HG02870 (cell line): ENCODE measurements around the gene CNOT6.

ENCODE experiments used
- ATAC-seq: cut with Tn5 transposase; IDR thresholded peaks from one replicate; pipeline ENCODE4 v1.9.1; 2021; ENCODE audit warnings: mild to moderate bottlenecking, moderate library complexity; ENCODE audit not compliant: unreplicated experiment

The CNOT6 gene

DNA sequence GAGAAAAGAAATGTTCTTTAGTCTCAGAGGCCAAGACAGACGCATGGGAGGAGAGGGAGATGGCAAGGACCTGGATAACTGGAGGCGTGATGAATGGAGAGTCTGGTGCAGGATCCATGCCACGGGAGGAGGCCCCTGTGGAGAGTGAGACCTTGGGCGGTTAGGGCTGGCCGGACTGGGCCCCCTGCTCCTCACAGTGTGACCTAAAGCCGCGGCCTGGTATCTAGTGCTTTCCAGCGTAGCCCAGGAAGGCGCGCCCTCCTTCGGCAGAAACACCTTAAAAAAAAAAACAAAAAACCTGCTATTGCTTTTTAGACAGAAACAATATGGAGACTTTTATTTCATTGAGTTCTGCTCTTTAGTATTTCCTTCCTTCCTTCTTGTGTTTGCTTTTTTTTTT is 64.1 kb downstream of the CNOT6 start:
- no peak for ATAC-seq

DNA sequence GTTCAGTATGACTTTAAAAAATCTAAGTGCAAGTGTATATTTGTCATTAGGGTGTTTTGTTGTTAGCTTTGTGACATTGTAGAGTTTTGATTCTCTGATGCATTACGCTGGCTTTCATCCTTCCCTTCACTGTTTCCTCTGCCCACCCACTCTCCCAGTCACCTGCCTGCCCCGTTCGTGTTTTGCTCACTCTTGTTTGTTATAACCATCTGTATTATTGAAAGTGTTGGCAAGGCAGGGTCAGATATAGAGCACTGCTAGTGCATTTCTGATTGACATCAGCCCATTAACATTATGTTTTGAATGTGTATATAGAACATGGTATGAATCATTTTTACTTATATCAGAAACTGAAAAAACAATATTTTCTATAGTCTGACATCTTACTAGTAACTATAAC is 69.8 kb downstream of the CNOT6 start:
- no peak for ATAC-seq

DNA sequence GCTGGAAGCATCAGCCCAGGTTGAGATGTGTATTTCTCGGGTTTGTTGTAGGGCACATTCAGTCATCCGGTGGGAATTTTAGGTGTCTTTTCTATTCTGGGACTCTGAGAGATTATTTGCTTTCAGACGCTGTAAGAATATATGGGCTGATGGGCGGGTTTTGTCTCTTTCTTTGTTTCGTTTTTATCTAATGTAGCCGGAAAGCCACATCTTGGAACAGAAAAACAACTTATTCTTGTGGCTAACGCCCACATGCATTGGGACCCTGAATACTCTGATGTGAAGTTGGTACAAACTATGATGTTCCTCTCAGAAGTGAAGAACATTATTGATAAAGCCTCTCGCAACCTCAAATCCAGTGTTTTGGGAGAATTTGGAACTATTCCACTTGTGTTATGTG is 74.7 kb downstream of the CNOT6 start:
- ATAC-seq: no peak

DNA sequence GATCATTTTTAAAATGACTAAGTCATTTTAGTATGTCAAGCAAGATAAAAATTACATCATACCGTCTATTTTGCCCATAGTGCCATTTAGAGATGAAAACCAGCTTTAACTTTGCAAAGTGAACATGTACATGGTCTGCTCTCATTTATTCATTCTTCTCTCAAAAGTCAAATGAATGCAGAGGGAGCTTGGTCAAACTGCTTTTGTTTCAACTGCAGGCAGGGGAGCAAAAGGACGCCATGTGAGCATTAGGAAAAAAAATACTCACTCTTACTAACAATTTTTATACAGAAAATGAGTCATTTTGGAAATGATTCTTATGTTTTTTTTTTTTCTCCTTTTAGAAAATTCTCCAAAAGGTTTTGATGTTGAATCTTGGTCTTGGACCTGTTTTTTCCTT is 81.4 kb downstream of the CNOT6 start:
- ATAC-seq: no peak

DNA sequence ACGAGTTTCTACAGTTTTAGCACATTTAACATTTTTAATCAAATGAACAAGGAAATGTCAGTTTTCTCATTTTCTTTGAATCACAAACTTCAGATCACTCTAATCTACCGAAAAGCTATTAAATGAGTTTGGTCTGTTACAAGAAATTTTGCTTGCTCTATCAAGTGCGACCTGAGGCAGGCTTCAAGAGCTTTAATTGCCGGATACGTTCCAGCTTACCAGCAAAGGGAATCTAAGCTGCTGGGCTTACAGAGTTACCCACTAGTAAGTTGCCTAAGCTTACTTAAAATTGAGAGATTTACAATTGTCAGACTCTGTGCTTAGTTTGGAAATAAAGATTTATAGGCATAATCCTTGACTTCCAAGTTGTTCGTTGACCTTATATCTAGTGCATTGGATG is 86.5 kb downstream of the CNOT6 start:
- ATAC-seq: no peak

DNA sequence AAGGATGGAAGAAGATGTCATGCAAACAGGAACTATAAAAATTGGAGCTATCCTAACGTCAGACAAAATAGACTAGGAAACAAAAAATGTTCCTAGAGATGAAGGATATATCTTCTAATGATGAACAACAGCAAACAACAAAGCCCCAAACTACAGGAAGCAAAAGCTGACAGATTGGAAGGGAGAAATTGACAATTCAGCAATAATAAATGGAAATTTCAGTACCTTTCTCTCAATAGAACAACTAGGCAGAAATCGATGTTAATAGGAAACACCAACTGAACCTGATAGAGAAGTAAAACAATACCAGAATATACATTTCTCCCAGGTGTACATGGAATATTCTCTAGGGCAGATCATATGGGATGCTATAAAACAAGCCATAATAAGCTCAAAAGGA is 89.6 kb downstream of the CNOT6 start:
- no peak for ATAC-seq

DNA sequence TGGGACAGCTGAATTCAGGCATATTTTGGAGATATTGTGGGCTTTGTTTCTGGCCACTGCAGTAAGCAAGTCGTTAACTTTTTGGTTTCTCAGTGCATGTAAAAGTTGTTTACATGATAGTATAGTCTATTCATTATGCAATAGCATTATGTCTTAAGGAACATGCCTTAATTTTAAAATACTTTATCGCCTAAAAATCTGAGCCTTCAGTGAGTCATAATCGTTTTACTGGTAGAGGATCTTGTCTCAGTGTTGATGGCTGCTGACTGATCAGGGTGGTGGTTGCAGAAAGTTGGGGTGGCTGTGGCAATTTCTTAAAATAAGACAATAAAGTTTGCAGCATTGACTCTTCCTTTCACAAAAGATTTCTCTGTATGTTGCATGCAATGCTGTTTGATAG is 92.0 kb downstream of the CNOT6 start:
- no peak for ATAC-seq

DNA sequence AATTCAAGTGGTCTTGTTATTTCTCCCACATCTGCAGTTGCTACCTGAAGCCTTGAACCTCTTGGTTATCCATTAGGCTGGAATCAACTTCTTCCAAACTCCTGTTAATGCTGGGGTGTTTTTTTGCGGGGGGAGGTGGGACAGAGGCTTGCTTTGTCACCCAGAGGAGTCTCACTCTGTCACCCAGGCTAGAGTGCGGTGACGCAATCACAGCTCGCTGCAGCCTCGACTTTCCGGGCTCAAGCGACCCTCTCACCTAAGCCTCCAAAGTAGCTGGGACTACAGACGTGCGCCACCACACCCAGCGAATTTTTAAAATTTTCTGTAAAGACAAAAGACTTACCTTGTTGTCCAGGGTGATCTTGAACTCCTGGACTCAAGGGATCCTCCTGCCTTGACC is 92.7 kb downstream of the CNOT6 start:
- no peak for ATAC-seq

DNA sequence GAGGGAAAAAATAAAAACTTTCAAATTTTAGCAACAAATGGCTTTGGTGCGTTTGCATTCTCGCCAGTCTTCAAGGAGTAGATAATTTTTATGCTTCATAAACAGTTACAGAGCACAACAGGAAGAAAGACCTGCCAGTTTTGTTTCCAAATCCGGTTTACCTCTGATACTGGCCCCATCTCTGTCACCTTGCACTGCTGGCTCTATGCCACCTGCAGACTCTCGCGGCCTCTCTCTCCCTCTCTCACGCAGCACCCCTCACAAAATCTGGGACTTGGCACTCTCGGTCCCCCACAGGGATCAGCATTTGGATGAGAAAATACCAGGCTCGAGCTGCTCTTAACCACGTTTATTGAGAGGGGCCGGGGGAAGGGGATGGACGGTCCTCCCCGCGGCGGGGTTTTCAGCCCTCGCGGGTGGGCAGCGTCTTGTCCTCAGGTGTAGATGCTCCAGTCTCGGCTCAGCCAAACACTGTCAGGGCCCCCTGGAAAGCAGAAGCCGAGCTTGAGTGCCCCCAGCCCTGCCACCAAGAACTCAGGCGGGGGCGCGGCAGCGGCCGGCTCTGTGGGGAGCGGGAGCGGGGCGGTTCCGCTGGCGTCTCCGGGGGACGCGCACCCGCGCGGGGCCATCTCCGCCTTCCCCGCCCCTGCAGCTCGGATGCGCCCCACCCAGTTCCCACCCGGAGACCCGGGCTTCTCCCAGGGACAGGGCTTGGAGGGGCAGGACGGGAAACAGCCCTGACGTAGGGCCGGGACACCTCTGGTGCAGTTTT is 95.8 kb downstream of the CNOT6 start:
- no peak for ATAC-seq

DNA sequence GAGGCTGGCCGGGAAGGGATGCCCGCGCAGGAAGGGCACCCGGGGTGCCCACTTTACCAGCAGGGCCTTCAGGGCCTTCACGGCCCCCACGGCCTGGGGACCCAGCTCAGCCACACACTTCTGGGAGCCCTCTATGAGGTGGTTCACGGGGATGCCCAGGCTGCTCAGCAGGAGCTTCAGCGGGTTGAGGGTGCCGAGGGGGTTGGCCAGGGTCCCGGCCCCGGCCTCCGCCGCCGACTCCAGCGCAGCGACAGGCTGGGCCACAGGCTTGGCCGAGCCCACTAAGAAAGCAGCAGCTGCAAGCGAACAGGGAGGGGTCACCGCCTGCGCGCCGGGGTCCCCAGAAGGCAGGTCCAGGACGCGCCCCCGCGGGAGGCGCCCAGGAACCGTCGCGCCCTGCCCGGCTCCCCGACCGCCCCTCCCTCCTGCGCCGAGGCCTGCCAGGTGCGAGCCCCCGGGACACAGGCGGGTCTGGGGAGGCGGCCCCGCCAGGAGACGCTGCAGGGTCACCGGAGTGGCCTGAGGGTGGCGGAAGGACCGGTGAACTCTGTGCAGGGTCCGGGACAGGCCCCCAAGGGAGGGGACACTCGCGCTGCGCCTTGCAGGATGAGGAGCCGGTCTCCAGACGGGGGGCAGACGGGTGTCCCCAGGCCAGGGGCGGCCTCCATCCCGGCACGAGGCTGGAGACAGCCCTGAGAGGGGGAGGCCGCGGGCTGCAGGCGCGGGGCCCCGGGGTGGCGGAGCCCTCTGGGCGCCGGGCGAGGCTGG is 96.5 kb downstream of the CNOT6 start:
- ATAC-seq: no peak

DNA sequence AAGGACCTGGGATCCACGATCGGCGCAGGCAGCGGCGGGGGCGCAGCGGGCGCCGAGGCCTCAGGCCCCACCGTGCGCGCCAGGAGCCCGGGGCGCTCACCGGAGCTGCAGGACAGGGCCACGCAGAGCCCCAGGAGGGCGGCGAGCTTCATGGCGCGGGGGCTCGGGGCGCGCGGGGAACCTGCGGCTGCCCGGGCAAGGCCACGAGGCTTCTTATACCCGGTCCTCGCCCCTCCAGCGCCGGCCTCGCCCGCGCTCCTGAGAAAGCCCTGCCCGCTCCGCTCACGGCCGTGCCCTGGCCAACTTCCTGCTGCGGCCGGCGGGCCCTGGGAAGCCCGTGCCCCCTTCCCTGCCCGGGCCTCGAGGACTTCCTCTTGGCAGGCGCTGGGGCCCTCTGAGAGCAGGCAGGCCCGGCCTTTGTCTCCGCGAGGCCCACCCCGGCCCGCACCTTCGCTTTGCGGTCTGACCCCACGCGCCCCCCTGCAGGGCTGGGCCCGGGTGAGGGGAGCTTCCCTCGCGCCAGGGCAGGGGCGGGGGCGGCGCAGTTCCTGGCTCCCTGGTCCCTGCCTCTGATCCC is 97.2 kb downstream of the CNOT6 start, which contains the start of gene SCGB3A1:
SCGB3A1 (minus strand) TSS at position 189 of the 577 bp plus-strand sequence; CDS start at position 152, 37 bp downstream.
- ATAC-seq: no peak

DNA sequence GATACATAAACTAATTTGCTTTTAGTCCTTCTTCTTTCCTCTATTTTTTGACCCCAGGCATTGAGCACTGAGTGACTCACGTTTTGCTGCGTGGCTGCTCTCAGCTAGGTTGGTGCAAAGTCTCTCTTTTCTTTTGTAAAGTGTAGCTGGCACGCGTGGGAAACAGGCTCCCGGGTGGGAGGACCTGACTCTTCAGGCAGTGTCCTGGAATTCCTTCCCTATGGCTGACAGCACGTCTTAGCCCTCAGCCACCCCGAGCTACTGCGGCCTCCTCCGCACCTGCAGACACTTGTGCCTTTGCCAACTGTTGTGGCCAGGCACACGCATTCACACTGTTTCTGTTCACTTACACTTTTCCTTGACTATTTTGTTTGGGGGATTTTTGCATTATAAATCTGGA is 98.0 kb downstream of the CNOT6 start:
- ATAC-seq: no peak

DNA sequence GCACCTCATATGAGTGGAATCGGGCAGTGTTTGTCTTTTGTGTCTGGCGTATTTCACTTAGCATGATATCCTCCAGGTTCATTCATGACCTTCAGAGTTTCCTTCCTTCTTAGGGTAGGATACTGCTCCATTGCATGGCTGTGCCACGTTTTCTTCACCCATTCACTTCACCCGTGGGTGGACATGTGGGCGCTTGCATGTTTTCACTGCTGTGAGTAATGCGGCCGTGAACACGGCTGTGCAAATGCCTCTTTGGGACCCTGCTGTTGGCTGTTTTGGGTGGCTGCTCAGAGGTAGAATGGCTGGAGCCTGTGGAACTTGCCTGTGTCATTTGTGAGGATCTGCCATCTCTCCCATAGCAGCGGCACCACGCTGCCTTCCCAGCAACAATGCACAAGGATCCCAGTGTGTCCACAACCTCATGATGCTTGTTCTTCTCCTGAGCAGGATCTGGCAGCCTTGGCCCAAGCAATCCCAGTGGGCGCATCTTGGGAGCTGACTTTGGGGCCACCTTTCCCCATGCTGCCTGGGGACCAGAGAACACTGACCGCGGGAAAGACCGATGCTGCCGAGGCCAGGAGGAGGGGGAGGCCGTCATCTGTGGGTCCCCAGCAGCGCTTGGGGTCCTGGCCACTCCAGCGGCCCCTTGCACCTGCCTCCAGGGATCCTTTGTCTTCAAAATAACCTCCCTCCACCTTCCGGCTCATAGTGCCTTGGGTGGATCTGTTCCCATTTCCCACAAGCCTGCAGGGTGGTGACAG is 99.4 kb downstream of the CNOT6 start:
- ATAC-seq: no peak

DNA sequence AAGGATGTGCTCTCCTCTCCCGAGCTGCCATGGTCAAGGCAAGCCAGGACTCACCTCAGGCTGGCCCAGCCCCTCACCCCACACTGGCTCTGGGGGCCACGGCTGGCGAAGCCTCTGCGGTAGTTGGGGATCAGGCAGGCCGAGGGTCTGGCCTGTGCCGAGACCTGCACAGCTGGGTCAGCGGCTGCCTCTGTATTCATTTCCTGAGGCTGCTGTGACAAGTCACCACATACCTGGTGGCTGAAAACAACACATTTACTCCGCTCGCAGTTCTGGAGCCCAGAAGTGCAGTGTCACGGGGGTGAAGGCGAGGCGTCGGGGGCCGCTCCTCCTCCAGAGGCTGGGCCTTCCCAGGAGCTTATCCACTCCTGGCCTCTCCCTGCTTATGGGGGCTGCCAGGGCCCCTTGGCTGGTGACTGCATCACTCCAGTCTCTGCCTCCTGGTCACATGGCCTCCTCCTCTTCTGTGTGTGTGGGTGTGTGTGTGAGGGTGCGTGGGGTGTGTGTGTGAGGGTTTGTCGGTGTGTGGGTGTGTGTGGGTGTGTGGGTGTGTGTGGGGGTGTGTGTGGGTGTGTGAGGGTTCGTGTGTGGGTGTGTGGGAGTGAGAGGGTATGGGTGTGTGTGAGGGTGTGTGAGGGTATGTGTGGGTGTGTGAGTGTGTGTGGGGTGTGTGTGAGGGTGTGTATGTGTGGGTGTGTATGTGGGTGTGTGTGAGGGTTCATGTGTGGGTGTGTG is 100.3 kb downstream of the CNOT6 start:
- no peak for ATAC-seq

DNA sequence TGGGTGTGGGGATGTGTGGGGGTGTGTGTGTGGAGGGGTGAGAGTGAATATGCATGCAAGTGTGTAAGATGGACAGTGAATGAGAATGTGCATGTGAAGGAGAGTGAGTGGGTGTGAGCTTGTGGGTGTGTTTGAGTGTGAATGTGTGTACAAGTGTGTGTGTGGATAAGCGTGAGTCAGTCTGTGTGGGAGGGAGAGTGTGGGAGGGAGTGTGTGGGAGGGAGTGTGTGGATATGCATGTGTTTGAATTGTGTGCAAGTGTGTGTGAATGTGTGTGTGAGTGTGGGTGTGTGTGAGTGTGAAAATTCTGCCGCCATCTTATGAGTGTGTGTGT is 100.8 kb downstream of the CNOT6 start:
- no peak for ATAC-seq

DNA sequence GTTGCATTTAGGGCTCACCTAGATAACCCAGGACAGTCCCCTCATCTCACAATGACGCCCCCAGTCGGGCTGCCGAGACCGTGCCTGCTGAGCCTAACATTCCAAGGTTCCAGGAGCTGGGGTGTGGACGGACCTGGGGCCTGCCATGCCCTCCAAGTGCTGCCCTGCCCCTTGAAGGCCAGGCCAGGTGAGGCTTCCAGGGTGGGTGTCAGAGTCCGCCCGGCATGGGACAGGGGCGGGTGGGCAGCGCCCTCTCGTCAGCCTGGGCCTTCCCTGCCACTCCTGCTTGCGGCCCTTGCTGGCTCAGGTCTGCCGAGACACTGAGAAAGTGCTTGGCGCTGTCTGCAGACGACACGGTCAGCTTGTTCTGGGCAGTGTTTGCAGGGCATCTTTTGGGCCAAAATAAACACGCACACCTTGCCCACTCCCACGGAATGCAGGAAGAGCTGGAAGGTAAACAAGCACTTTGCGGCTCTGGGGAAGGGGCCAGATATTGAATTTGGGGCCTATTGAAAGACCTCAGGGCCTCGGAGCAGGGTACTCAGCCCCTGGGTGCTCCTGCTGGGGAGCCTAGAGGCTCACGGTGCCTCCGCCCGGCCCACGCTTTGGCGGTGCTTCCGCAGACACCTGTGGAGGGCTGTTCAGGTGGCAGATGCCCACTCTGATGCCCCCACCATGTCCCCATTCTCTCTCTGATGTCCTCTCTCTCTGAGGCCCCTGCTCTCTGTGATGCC is 101.4 kb downstream of the CNOT6 start:
- ATAC-seq: no peak

DNA sequence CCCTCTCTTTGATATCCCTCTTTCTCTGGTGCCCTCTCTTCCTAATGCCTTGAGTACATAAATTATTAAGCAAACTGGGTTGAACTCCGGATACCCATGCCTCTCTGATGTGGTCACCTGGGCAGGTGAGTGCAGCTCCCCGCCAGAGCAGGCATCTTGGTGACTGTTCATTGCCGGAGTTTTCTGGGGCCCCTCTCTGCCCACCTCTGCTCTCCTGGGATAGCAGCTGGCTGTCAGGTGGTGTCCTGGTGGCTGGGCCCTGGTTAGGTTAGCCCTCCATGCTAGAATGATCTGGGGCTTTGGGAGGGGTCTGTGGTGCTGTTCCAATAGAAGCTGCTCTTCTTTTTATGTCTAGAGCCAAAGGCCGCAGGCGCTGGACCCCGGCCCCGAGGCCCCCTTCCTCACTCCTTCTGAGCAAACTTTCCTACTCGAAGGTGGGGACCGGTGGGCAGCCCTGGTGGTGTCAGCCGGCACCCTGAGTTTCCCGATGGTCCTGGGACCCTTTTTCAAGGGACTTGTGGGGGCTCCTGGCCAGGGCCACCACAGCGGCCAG is 102.0 kb downstream of the CNOT6 start:
- no peak for ATAC-seq

DNA sequence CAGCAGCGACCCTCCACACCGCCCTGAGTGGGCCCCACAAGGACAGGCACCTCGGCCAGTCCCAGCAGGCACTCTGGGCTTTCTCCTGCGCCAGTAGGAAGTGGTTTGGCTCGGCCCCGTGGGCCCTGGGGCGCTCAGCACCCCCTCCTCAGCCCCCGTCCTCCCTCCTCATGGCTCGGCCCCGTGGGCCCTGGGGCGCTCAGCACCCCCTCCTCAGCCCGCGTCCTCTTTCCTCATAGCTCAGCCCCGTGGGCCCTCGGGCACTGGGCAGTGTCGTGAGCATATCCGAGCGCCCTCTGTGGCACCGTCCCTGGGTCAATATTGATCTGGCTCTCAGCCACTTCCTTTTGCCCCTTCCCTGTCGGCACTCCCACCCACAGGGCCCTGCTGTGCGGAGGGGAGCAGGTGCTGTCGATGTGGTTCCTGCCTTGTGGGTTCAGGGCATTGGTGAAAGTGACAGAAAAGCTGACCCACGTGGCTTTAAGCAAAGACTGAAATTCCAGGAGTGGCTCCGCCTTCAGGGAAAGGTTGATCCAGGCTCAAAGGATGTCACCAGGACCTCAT is 102.6 kb downstream of the CNOT6 start:
- ATAC-seq: no peak

DNA sequence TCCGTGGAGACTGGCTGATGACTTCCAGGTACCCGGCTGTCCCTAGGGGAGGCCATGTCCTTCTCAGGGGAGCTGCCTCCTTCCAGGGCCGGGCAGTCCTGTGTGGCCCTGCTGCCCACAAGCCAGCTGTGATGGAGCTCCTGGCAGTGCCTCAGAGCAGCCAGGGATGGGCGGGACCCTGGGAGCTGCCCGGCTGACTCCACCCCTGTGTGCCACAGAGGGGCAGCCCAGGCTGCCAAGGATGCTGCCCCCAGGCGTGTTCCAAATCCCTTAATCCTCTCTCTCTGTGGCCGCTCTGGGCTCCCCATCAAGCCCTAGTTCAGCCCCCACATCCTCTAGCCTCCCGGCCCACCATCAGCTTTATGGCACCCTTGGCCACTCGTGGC is 104.1 kb downstream of the CNOT6 start:
- ATAC-seq: no peak
